Stimulated activated CD4-positive, alpha-beta T cell treated with anti-CD3 and anti-CD28 coated beads, TNF-alpha, amount 100 ng/mL, for 48 hours (primary cell): ENCODE data around the gene TNNI2.
"Not testable (repeated sequence)": the region's sequence is repeated elsewhere in the genome, so short reads cannot be mapped to it uniquely, and the experiment has no call there.

Experiments used
- DNase-seq, 3 donors: peaks; one replicate each; pipeline ENCODE4 v3.0.0-alpha.2; 2020; ENCODE audit warnings: low read depth in 3 of 3

Gene TNNI2

GRCh38 chr11:1875093-1875850, 36.5 kb downstream of the TNNI2 start:
- no peak for DNase-seq

GRCh38 chr11:1875851-1876301, 37.1 kb downstream of the TNNI2 start:
- not testable (repeated sequence) for DNase-seq

- DNase-seq = no peak
Observed at GRCh38 chr11:1876361-1877063, 37.7 kb downstream of the TNNI2 start.

- DNase-seq = no peak
Observed at GRCh38 chr11:1877211-1878136, 38.7 kb downstream of the TNNI2 start.

- DNase-seq = no peak
Observed at GRCh38 chr11:1878137-1879031, 39.6 kb downstream of the TNNI2 start.

GRCh38 chr11:1879342-1879940, 40.7 kb downstream of the TNNI2 start:
- no peak for DNase-seq

GRCh38 chr11:1879941-1880720, 41.4 kb downstream of the TNNI2 start:
- DNase-seq = no peak

GRCh38 chr11:1880746-1881441, 42.1 kb downstream of the TNNI2 start:
- no peak for DNase-seq

- no peak for DNase-seq
Observed at GRCh38 chr11:1881442-1882264, 42.9 kb downstream of the TNNI2 start.

- DNase-seq = peak; percentile 61 to 82 (median 63)
Observed at GRCh38 chr11:1882265-1883238, 43.8 kb downstream of the TNNI2 start.

GRCh38 chr11:1883346-1884302, 44.8 kb downstream of the TNNI2 start:
- no peak for DNase-seq

GRCh38 chr11:1884303-1884700, 45.5 kb downstream of the TNNI2 start:
- no peak for DNase-seq

GRCh38 chr11:1886551-1886950, 47.8 kb downstream of the TNNI2 start:
- not testable (repeated sequence) for DNase-seq

GRCh38 chr11:1887451-1888346, 48.9 kb downstream of the TNNI2 start:
- no peak for DNase-seq

GRCh38 chr11:1888347-1888753, 49.6 kb downstream of the TNNI2 start:
- DNase-seq = no peak
